Kidney epithelial cell (primary cell): ENCODE results near the gene RPUSD3. TPM values are rescaled to one million over a fixed set of nuclear protein-coding genes. Genes with fewer than 3 reads are reported as not detected.
"Not testable (repeated sequence)": the region's sequence is repeated elsewhere in the genome, so short reads cannot be mapped to it uniquely, and the experiment has no call there.

Experiments used
- DNase-seq: peaks from one replicate; pipeline ENCODE4 v3.0.0-alpha.2; 2010; ENCODE audit warnings: low read depth
- H3K27me3 ChIP-seq: 2 replicates; pipeline ENCODE4 v1.6.0; 2011; ENCODE audit warnings: low read length; ENCODE audit not compliant: control insufficient read depth, insufficient read depth
- H3K36me3 ChIP-seq: 2 replicates; pipeline ENCODE4 v1.5.1; 2011; ENCODE audit warnings: low read length; ENCODE audit not compliant: control insufficient read depth, insufficient read depth
- H3K4me3 ChIP-seq: 2 replicates; pipeline ENCODE4 v1.5.1; 2011; ENCODE audit warnings: low read depth, mild to moderate bottlenecking, control low read depth, low read length
- total RNA-seq: library from RNA; depleted of rRNA; stranded (reverse); fragments of >200 nt; gene quantifications from 2 replicates; pipeline ENCODE4 v1.2.3, GENCODE V29; 2015
- TF ChIP-seq, protein P1 (sequence below): IDR thresholded peaks from 2 replicates; pipeline ENCODE4 v1.5.1; 2011; ENCODE audit warnings: mild to moderate bottlenecking, moderate library complexity, low read length, control low read depth, inconsistent platforms; ENCODE audit not compliant: insufficient read depth, poor library complexity, severe bottlenecking

Gene RPUSD3
- total RNA-seq, 1 donor from 2014 or later = 52.6 TPM

DNA sequence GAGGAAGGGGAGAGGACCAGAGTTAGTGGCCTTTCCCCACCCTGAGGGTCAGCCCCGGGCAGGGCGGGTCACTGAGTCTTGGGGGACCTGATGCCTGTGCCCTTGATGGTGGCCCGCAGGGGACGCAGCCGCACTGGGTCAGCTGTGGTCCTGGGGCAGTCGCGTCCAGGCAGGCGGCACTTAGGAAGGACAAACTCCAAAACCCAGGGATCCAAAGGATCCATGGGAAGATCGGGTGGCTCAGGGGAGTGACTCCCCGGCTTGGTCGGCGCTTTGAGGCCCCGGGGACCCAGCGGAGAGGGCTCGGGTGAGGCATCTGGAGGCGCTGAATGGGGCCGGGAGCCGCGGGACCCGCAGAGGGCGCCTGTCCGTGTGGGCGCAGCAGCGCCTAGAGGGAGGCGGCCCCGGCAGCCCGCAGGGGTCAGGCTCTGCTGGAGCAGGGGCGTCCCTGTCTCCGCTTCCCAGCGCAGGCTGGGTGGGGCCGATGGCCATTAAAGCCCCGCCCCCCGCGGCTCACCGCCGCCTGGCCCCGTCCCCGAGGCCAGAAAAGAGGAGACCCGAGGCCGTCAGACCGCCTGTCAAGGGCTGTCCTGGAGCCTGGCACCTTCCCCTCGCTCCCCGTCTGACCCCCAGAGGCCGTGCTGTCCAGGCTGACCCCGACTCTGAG, 18.7 kb upstream of the RPUSD3 start:
- DNase-seq = no peak
- no peaks in the 10 kb centered on the region for H3K27me3 ChIP-seq
- TF ChIP-seq, protein P1, sequence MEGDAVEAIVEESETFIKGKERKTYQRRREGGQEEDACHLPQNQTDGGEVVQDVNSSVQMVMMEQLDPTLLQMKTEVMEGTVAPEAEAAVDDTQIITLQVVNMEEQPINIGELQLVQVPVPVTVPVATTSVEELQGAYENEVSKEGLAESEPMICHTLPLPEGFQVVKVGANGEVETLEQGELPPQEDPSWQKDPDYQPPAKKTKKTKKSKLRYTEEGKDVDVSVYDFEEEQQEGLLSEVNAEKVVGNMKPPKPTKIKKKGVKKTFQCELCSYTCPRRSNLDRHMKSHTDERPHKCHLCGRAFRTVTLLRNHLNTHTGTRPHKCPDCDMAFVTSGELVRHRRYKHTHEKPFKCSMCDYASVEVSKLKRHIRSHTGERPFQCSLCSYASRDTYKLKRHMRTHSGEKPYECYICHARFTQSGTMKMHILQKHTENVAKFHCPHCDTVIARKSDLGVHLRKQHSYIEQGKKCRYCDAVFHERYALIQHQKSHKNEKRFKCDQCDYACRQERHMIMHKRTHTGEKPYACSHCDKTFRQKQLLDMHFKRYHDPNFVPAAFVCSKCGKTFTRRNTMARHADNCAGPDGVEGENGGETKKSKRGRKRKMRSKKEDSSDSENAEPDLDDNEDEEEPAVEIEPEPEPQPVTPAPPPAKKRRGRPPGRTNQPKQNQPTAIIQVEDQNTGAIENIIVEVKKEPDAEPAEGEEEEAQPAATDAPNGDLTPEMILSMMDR = peak; percentile 42
- no peaks in the 10 kb centered on the region for H3K36me3 ChIP-seq
- H3K4me3 ChIP-seq = no peak overlapping the region

DNA sequence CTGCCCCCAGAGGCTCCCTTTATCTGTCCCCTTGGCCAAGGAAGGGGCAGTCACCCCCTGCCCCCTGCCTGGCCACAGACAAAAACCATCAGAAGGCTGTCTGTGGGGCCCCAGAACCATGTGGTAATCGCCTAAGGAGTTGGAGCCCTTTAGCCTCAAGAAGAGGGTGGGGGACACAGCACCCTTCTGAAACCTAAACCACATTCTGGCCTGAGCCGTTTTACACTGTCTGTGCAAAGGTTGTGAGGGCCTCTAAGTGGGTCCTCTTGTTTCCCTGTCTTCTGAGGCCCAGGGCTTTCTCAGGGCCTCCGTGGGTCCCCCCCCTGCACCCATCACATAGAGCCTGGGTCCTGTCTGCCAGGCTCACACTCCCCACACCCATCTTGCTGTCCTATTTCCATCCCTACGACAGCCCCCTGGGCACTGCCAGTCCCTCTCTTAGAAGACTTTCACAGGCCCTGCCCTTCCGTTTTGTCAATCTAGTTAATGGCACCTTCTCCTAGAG, 17.9 kb upstream of the RPUSD3 start:
- no peaks in the 10 kb centered on the region for H3K36me3 ChIP-seq
- no peak for DNase-seq
- TF ChIP-seq, protein P1 = no peak

DNA sequence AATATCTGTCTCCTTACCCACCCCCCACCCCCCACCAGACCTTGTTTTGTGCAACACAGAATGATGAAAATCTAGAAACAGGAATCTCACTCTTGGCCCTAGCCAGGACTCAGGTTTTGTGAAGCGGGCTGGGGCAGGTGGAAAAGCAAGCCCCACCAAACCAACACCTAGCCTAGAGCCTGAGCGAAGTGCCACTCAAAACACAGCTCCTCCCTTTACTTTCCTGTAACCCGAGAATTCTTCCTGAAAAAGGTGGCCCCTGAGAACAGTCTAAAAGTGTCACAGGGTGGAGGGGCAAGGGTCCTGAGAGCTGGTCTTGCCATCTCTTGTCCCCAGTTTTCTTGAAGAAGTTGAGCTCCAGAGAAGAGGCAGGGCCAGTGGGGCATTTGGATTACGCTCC, 17.4 kb upstream of the RPUSD3 start:
- DNase-seq = no peak
- Histone ChIP-seq H3K4me3 (no peak overlapping the region), H3K36me3 (no peaks in the 10 kb centered on the region), H3K27me3 (no peaks in the 10 kb centered on the region)
- TF ChIP-seq, protein P1 = no peak

More for the DNA sequence above, 17.9 kb upstream of the RPUSD3 start:
- no peaks in the 10 kb centered on the region for H3K27me3 ChIP-seq
- no peak overlapping the region for H3K4me3 ChIP-seq

DNA sequence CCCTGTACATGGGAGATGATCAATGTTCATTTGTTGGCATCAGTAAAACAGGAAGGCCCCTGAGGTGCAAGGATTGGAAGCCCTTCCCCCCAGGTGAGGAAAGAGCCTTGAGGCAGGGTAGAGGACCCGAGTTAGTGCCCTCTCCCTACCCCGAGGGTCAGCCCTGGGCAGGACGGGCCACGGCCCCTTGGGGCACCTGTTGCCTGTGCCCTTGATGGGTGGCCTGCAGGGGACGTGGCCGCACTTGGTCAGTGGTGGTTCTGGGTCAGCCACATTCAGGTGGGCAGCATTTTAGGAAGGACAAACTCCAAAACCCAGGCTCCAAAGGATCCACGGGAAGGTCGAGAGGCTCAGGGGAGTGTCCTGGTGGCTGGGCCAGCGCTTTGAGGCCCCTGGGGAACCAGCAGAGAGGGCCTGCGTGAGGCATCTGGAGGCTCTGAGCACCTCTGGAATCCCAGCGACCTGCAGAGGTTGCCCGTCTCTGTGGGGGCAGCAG, 15.8 kb upstream of the RPUSD3 start:
- Histone ChIP-seq H3K27me3 (no peaks in the 10 kb centered on the region), H3K36me3 (no peaks in the 10 kb centered on the region), H3K4me3 (no peak overlapping the region)
- TF ChIP-seq, protein P1 = no peak
- DNase-seq = no peak

DNA sequence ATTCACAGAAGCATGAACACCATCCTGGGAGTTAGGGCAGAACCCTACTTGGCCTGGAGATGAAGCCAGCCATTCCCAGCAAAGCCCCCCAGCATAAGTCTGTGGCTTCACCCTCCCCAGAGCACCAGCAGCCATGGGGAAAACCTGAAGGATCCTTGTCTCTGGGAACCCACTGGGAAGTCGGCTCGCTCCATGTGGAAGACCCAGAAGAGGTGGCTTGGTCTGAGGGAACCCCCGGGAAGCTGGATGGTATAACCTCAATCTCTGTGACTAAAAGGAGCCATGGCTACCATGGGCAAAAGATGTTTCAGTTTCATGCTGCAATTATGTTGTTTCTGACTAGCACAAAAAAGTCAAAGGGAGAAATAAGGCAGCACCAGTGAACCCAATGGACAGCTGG, 11.8 kb upstream of the RPUSD3 start:
- no peaks in the 10 kb centered on the region for H3K36me3 ChIP-seq
- H3K4me3 ChIP-seq = no peak overlapping the region
- no peaks in the 10 kb centered on the region for H3K27me3 ChIP-seq
- TF ChIP-seq, protein P1 = no peak
- no peak for DNase-seq

- not testable (repeated sequence) for H3K4me3 ChIP-seq, DNase-seq, H3K36me3 ChIP-seq, H3K27me3 ChIP-seq
Measured at GRCh38 chr3:9854291-9854940, 10.6 kb upstream of the RPUSD3 start.
